ENCODE results near the gene PMVK. TPM values are rescaled to one million over a fixed set of nuclear protein-coding genes. Genes with fewer than 3 reads are reported as not detected.

The PMVK gene
- total and polyA plus RNA-seq, 2 of the 8 experiments (the other 6 are each of a cell fraction or from before 2014, with no cell fraction given): 23.8 to 26.5 TPM

DNA sequence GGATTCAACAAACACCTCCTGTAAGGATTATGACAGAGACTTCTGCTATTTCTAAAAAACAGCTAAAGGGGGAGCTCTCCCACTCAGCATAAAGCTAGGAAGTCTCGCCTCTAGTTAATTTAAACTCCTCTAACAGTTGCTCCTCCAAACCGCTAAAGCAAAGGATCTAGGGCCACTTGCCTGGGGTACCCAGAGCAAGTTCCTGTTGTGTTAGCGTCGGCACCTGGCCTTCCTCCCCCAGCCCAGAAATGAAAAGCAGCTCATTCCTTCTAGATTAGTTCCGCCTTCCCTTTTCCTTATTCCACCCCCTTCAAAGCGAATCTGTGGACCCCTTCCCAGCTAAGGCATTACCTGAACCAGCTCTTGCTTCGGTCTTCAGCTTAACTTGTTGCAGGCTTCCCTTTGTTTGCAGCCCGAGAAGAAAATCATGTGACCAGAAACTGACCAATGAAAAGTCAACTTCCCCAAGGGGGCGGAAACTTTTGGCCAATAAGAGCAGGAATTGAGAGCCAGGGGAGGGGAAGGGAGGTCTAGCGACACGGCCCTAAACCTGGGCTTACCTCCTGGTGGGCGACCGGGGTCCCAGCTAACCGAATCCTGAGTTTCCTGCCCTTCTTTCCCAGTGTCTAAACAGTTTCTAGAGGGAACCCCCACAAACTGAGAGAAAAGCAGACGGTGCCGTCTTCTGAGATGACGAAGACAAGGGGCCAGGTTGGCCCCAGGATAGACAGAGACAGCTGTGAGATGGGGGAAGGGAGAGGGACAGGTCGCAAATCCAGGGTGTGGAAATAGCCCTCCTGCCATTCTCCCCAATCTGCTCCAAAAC, 19.4 kb upstream of the PMVK start, which contains the start of gene PBXIP1:
Gene PBXIP1 (minus strand): TSS at position 382 of the 826 bp plus-strand sequence. CDS start 2,378 bp downstream, outside the sequence.
- POLR2A ChIA-PET (ENCODE audit: partially characterized antibody): interaction anchor here (0.7 to 18.6 kb wide), 15 partner anchors 8 to 240 kb away, joined by 3 to 662 read pairs (median 4); partner anchors contain the start of genes ADAM15, CKS1B, EFNA4 and FLAD1
- CTCF ChIA-PET (ENCODE audit: partially characterized antibody): interaction anchor here (0.5 to 9.8 kb wide), 21 partner anchors 8 to 439 kb away, joined by 3 to 132 read pairs (median 5); partner anchors contain the start of genes FLAD1, LENEP, PMVK and SHC1
- TF ChIP-seq POU5F1 (IDR thresholded peaks at IDR 0.05; ENCODE audit: low read depth, low read length): no peak
- TF ChIP-seq TAF1 (IDR thresholded peaks at IDR 0.05; ENCODE audit: low read depth, low read length): peak; percentile 65
- TF ChIP-seq KDM1A (IDR thresholded peaks at IDR 0.05; ENCODE audit: borderline replicate concordance, low read length): no peak
- no peak for TF ChIP-seq TCF12 (IDR thresholded peaks at IDR 0.05; ENCODE audit: low read depth, low read length)
- no peak for TF ChIP-seq ZNF274 (IDR thresholded peaks at IDR 0.05; ENCODE audit: borderline replicate concordance, extremely low read depth, low read length)
- TF ChIP-seq CTBP2 (IDR thresholded peaks at IDR 0.05; ENCODE audit: borderline replicate concordance, insufficient read depth, insufficient read length, low read length): no peak
- no peak for TF ChIP-seq GTF2F1 (IDR thresholded peaks at IDR 0.05; ENCODE audit: borderline replicate concordance, low read depth, low read length)
- no peak for TF ChIP-seq HDAC6 (IDR thresholded peaks at IDR 0.05; ENCODE audit: low read depth, low read length)
- TF ChIP-seq ASH2L (IDR thresholded peaks at IDR 0.05; ENCODE audit: low read length): no peak
- no peak for TF ChIP-seq KDM5A (IDR thresholded peaks at IDR 0.05; ENCODE audit: low read length)
- TF ChIP-seq, protein P1, sequence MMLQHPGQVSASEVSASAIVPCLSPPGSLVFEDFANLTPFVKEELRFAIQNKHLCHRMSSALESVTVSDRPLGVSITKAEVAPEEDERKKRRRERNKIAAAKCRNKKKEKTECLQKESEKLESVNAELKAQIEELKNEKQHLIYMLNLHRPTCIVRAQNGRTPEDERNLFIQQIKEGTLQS (IDR thresholded peaks at IDR 0.05; ENCODE audit: insufficient read depth, low read depth, low read length): no peak

More for the DNA sequence above, 19.4 kb upstream of the PMVK start, which contains the start of gene PBXIP1:
- H3K9ac ChIP-seq (replicated peaks in 1 of 4; ENCODE audit: extremely low read depth in 1 of 4, low read depth in 3 of 4, low read length in 3 of 4): peak within 1 kb of the TSS; percentile 58 to 87 (median 82)
- H2BK15ac ChIP-seq (ENCODE audit: low read length): no peak within 1 kb of the TSS
- no peak within 1 kb of the TSS; the same call in 1 of the 2 replicates for H2AK5ac ChIP-seq (ENCODE audit: low read depth, low read length)
- H3K18ac ChIP-seq (ENCODE audit: extremely low read depth, low read length): peak within 1 kb of the TSS; percentile 62; the same call in 1 of the 2 replicates
- H3K23me2 ChIP-seq (ENCODE audit: low read depth, low read length): peaks cover 5% of the 10 kb centered on the region
- no peak within 1 kb of the TSS for H3K14ac ChIP-seq (ENCODE audit: insufficient read length)
- H4K91ac ChIP-seq (replicated peaks; ENCODE audit: insufficient read length, low read length): no peak within 1 kb of the TSS
- H4K20me1 ChIP-seq (replicated peaks in 1 of 2; ENCODE audit: control insufficient read depth in 1 of 2, insufficient read depth in 2 of 2, low read length in 2 of 2): peaks cover 1 to 10% of the 10 kb centered on the region in 2 experiments
- H3K27me3 ChIP-seq (replicated peaks in 1 of 4; ENCODE audit: control insufficient read depth in 3 of 4, extremely low read depth in 1 of 4, insufficient read depth in 3 of 4, low read length in 3 of 4): no peaks in the 10 kb centered on the region; a peak in 2 of 7 replicates
- H3K79me2 ChIP-seq (ENCODE audit: control insufficient read depth in 1 of 2, insufficient read depth in 2 of 2, low read length in 2 of 2): peaks cover 0 to 15% of the 10 kb centered on the region in 2 experiments
- FAIRE-seq: peak; percentile 96
- peaks cover 10% of the 10 kb centered on the region for H3K79me1 ChIP-seq (ENCODE audit: low read depth, low read length)
- peaks cover 4 to 28% (median 9%) of the 10 kb centered on the region in 4 experiments for H3K4me1 ChIP-seq (replicated peaks in 1 of 4; ENCODE audit: control insufficient read depth in 3 of 4, insufficient read depth in 4 of 4, low read length in 3 of 4)
- no peaks in the 10 kb centered on the region for H3K9me3 ChIP-seq (ENCODE audit: insufficient read depth in 2 of 2, low read depth in 1 of 2, low read length in 1 of 2)
- no peak within 1 kb of the TSS for H3K4ac ChIP-seq (replicated peaks; ENCODE audit: insufficient read length, low read depth, low read length)
- H3K4me3 ChIP-seq (ENCODE audit: extremely low read depth in 1 of 4, insufficient read depth in 2 of 4, low read depth in 3 of 4, low read length in 4 of 4): peak within 1 kb of the TSS; percentile 60 to 77 (median 66); a peak in 7 of 8 replicates
- H2BK12ac ChIP-seq (ENCODE audit: low read depth, low read length): peak within 1 kb of the TSS; percentile 69; the same call in 1 of the 2 replicates
- H3K56ac ChIP-seq (replicated peaks; ENCODE audit: insufficient read length, low read depth, low read length): peak within 1 kb of the TSS; percentile 14
- no peak within 1 kb of the TSS for H4K5ac ChIP-seq (ENCODE audit: insufficient read length, low read depth, low read length)
- peak in 1 of 2 experiments; percentile 90 for DNase-seq (ENCODE audit: low read depth in 1 of 2, low spot score in 2 of 2)
- H2BK20ac ChIP-seq (ENCODE audit: low read length): no peak within 1 kb of the TSS
- no peak within 1 kb of the TSS for H3K23ac ChIP-seq (ENCODE audit: insufficient read length)
- peak within 1 kb of the TSS; percentile 90; the same call in 1 of the 2 replicates for H4K8ac ChIP-seq (ENCODE audit: extremely low read depth, insufficient read depth, low read length)
- no peak within 1 kb of the TSS for H2BK120ac ChIP-seq (replicated peaks; ENCODE audit: low read depth, low read length)
- H2AFZ ChIP-seq (ENCODE audit: low read length): peak within 1 kb of the TSS; percentile 92
- peaks cover 3 to 6% (median 5%) of the 10 kb centered on the region in 4 experiments; a peak in 5 of 8 replicates for H3K36me3 ChIP-seq (ENCODE audit: control insufficient read depth in 2 of 4, insufficient read depth in 4 of 4, low read length in 3 of 4)
- H3K4me2 ChIP-seq (ENCODE audit: insufficient read depth in 1 of 2, low read depth in 2 of 2, low read length in 2 of 2): peak within 1 kb of the TSS; percentile 92 to 93
- H2BK5ac ChIP-seq (ENCODE audit: low read depth, low read length): peak within 1 kb of the TSS; percentile 48; the same call in 1 of the 2 replicates
- 1% methylated on average over 16 of the region's 18 CpGs; no CpG with 5 or more reads in 1 of the 2 experiments for WGBS, 2 experiments (ENCODE audit: extremely low coverage in 1 of 2, insufficient coverage in 1 of 2, insufficient read length in 1 of 2, insufficient replicate concordance in 2 of 2, low coverage in 1 of 2, low lambda C conversion rate in 2 of 2, missing lambda C conversion rate in 1 of 2)
- peak within 1 kb of the TSS; percentile 95 for H3K27ac ChIP-seq (ENCODE audit: low read depth, low read length)

Measured in H1 (cell line).